B cell (primary cell): ENCODE measurements around the gene ZNF780A. TPM values are rescaled to one million over a fixed set of nuclear protein-coding genes. Genes with fewer than 3 reads are reported as not detected.

Experiments
- ATAC-seq: fragments of 200-7000 bp; cut with Tn5 transposase; one replicate; pipeline ENCODE4 v1.10.0; 2021; ENCODE audit warnings: low read depth, mild to moderate bottlenecking, moderate number of reproducible peaks, moderate library complexity
- CTCF ChIA-PET: fragments of 350-600 bp; sonication (Branson Sonifier 250); formaldehyde crosslinking; loops from one replicate; lab custom pipeline; 2021; ENCODE audit warnings: antibody characterized with exemption, inconsistent platforms; lab: Charles Lee
- POLR2A ChIA-PET: fragments of 350-600 bp; sonication (Branson Sonifier 250); formaldehyde crosslinking; loops from one replicate; lab custom pipeline; 2021; ENCODE audit warnings: antibody characterized with exemption; lab: Charles Lee
- DNase-seq: peaks from one replicate; pipeline ENCODE4 v3.0.0; 2013
- H2AFZ ChIP-seq: 2 replicates; pipeline ENCODE4 v1.6.1; 2012; ENCODE audit warnings: mild to moderate bottlenecking, low read depth, low read length; ENCODE audit not compliant: insufficient read depth, poor library complexity, severe bottlenecking
- H3K27ac ChIP-seq, 2 donors: 1 replicate in 1 of 2; 2 replicates in 1 of 2; pipeline ENCODE4 v1.5.1; 2012 to 2013; ENCODE audit warnings: low read length in 2 of 2, mild to moderate bottlenecking in 2 of 2, moderate library complexity in 1 of 2
- H3K27me3 ChIP-seq, 4 experiments: fragments of 200-600 bp in 1 of 4; sonication (generic) in 1 of 4; replicated peaks in 1 of 4; 1 replicate in 2 of 4; 2 replicates in 2 of 4; pipeline versions ENCODE4 v1.6.1 to v1.7.0; 2013 to 2016; ENCODE audit warnings: low read length in 3 of 4, mild to moderate bottlenecking in 2 of 4, mixed read lengths in 1 of 4, moderate library complexity in 1 of 4; ENCODE audit not compliant: insufficient read depth in 4 of 4, control insufficient read depth in 3 of 4; ENCODE audit errors: control extremely low read depth in 1 of 4
- H3K36me3 ChIP-seq, 2 experiments: replicated peaks in 1 of 2; 1 replicate in 1 of 2; 2 replicates in 1 of 2; pipeline versions ENCODE4 v1.6.1 to v1.7.1; 2013; ENCODE audit warnings: low read length in 1 of 2; ENCODE audit not compliant: insufficient read depth in 2 of 2, control insufficient read depth in 1 of 2; ENCODE audit errors: control extremely low read depth in 1 of 2, extremely low read depth in 1 of 2
- H3K4me1 ChIP-seq, 2 donors: fragments of 200-600 bp in 1 of 2; sonication (generic) in 1 of 2; 1 replicate in 1 of 2; 2 replicates in 1 of 2; pipeline versions ENCODE4 v1.5.1 to v1.6.1; 2013 to 2017; ENCODE audit warnings: low read length in 2 of 2; ENCODE audit not compliant: control insufficient read depth in 2 of 2, insufficient read depth in 2 of 2
- H3K4me2 ChIP-seq: replicated peaks from 2 replicates; pipeline ENCODE3; 2012; ENCODE audit warnings: mild to moderate bottlenecking, low read depth, low read length; ENCODE audit not compliant: poor library complexity, severe bottlenecking
- H3K4me3 ChIP-seq, 5 experiments: fragments of 200-600 bp in 1 of 5; sonication (generic) in 1 of 5; 1 replicate in 3 of 5; 2 replicates in 2 of 5; pipeline versions ENCODE4 v1.5.1 to v1.7.0; 2011 to 2016; ENCODE audit warnings: low read length in 4 of 5, mild to moderate bottlenecking in 4 of 5, low read depth in 2 of 5, control low read depth in 1 of 5, moderate library complexity in 1 of 5; ENCODE audit not compliant: insufficient read depth in 1 of 5; ENCODE audit errors: control extremely low read depth in 1 of 5, extremely low read depth in 1 of 5
- H3K79me2 ChIP-seq: fragments of 200-600 bp; sonication (generic); one replicate; pipeline ENCODE4 v1.6.0; 2016; ENCODE audit warnings: low read length; ENCODE audit not compliant: control insufficient read depth, insufficient read depth
- H3K9ac ChIP-seq: fragments of 200-600 bp; sonication (generic); 2 replicates; pipeline ENCODE4 v1.6.1; 2017; ENCODE audit warnings: mild to moderate bottlenecking, low read length, moderate library complexity
- H3K9me3 ChIP-seq, 3 donors: one replicate each; pipeline versions ENCODE4 v1.6.1 to v1.7.1; 2013; ENCODE audit warnings: low read length in 2 of 3; ENCODE audit not compliant: control insufficient read depth in 2 of 3, insufficient read depth in 1 of 3; ENCODE audit errors: control extremely low read depth in 1 of 3
- H4K20me1 ChIP-seq: 2 replicates; pipeline ENCODE4 v1.6.0; 2012; ENCODE audit warnings: mild to moderate bottlenecking, low read length; ENCODE audit not compliant: insufficient read depth, control insufficient read depth, poor library complexity, severe bottlenecking
- H3K27ac Mint-ChIP-seq: one replicate; pipeline ENCODE4 v1.8.0; 2021; ENCODE audit warnings: mixed read lengths
- H3K27me3 Mint-ChIP-seq: one replicate; pipeline ENCODE4 v1.8.0; 2021; ENCODE audit warnings: mixed read lengths
- H3K4me1 Mint-ChIP-seq: one replicate; pipeline ENCODE4 v1.8.0; 2021; ENCODE audit warnings: mixed read lengths
- H3K4me3 Mint-ChIP-seq: one replicate; pipeline ENCODE4 v1.8.0; 2021; ENCODE audit warnings: mixed read lengths
- H3K9me3 Mint-ChIP-seq: one replicate; pipeline ENCODE4 v1.8.0; 2022; ENCODE audit warnings: mixed read lengths; ENCODE audit not compliant: insufficient read depth
- CTCF ChIP-seq: fragments of 200-600 bp; IDR thresholded peaks from one replicate; pipeline ENCODE4 v1.8.0; 2022; ENCODE audit warnings: antibody characterized with exemption, mild to moderate bottlenecking
- EZH2 ChIP-seq: IDR thresholded peaks from 2 replicates; pipeline ENCODE4 v1.6.1; 2012; ENCODE audit warnings: borderline replicate concordance, low read depth, mild to moderate bottlenecking, moderate library complexity, low read length; ENCODE audit not compliant: insufficient read depth, poor library complexity, severe bottlenecking
- WGBS: methylation state at CpG from one replicate; pipeline ENCODE4 v1.1.5; 2013; ENCODE audit warnings: missing lambda C conversion rate; ENCODE audit not compliant: insufficient coverage; 5-methylcytosine and 5-hydroxymethylcytosine counted together
- intact Hi-C: fragments of 100-400 bp; cut with micrococcal nuclease; formaldehyde crosslinking; loops from one replicate; pipeline ENCODE4 v1.10.0; 2022
- polyA plus RNA-seq: library from polyadenylated mRNA; depleted of rRNA; stranded (reverse); fragments of >200 nt; gene quantifications from 2 replicates; pipeline ENCODE4 v1.2.3, GENCODE V29; 2012
- total RNA-seq, 2 donors: library from RNA; stranded (reverse); fragments of 120-200 nt in 1 of 2; gene quantifications; 1 replicate in 1 of 2; 2 replicates in 1 of 2; pipeline versions ENCODE4 v1.2.3 to v1.2.4, GENCODE V29; 2013 to 2022

Gene ZNF780A
- total and polyA plus RNA-seq, 2 donors (not counting 1 experiment from before 2014, with no cell fraction given), result 9.2 to 32.8 TPM

GRCh38 chr19:40026597-40026970, 64.2 kb downstream of the ZNF780A start:
- Histone ChIP-seq H3K4me3 (no peak overlapping the region), H3K9ac (no peak overlapping the region), H3K27me3 (no peaks in the 10 kb centered on the region), H3K27ac (no peak overlapping the region), H3K4me2 (no peak overlapping the region), H3K36me3 (no peaks in the 10 kb centered on the region), H4K20me1 (no peaks in the 10 kb centered on the region), H3K79me2 (no peaks in the 10 kb centered on the region), H2AFZ (no peak overlapping the region), H3K4me1 (no peaks in the 10 kb centered on the region), H3K9me3 (peaks cover 21 to 81% (median 48%) of the 10 kb centered on the region in 3 donors)
- ChIA-PET CTCF (no interaction called here), POLR2A (no interaction called here)
- no peak for TF ChIP-seq CTCF
- TF ChIP-seq EZH2, result no peak
- H3K27ac Mint-ChIP-seq, result no peak overlapping the region
- no peaks in the 10 kb centered on the region for H3K4me1 Mint-ChIP-seq
- DNase-seq (no peak), ATAC-seq (no peak)
- H3K9me3 Mint-ChIP-seq, result peaks cover 28% of the 10 kb centered on the region
- intact Hi-C loops, result no loop called here
- H3K4me3 Mint-ChIP-seq, result no peak overlapping the region
- H3K27me3 Mint-ChIP-seq, result no peaks in the 10 kb centered on the region
- no CpG with 5 or more reads among the region's 5 CpGs for WGBS

- no peak overlapping the region for H3K9ac ChIP-seq
- no peak overlapping the region for H3K4me2 ChIP-seq
- ATAC-seq, result no peak
- H3K27ac Mint-ChIP-seq, result no peak overlapping the region
- ChIA-PET CTCF (no interaction called here), POLR2A (no interaction called here)
- intact Hi-C loops, result no loop called here
- H3K27me3 ChIP-seq, result no peaks in the 10 kb centered on the region
- no peak overlapping the region for H2AFZ ChIP-seq
- H3K27me3 Mint-ChIP-seq, result no peaks in the 10 kb centered on the region
- H4K20me1 ChIP-seq, result no peaks in the 10 kb centered on the region
- no peak overlapping the region for H3K27ac ChIP-seq
- no peak for DNase-seq
- H3K79me2 ChIP-seq, result no peaks in the 10 kb centered on the region
- H3K4me3 ChIP-seq, result no peak overlapping the region
- H3K4me1 ChIP-seq, result no peaks in the 10 kb centered on the region
- peaks cover 28% of the 10 kb centered on the region for H3K9me3 Mint-ChIP-seq
- WGBS, result no CpG with 5 or more reads among the region's 4 CpGs
- H3K36me3 ChIP-seq, result no peaks in the 10 kb centered on the region
- H3K4me3 Mint-ChIP-seq, result no peak overlapping the region
- peaks cover 20 to 78% (median 44%) of the 10 kb centered on the region in 3 donors for H3K9me3 ChIP-seq
- no peak for TF ChIP-seq CTCF
- TF ChIP-seq EZH2, result no peak
- H3K4me1 Mint-ChIP-seq, result no peaks in the 10 kb centered on the region
Measured at GRCh38 chr19:40025938-40026596, 64.7 kb downstream of the ZNF780A start.
